Measurements from ENCODE around the gene RBM22.

The RBM22 gene

GRCh38 chr5:150651924-150652671 is 48.8 kb downstream of the RBM22 start:
- DNase-seq: no peak

GRCh38 chr5:150651382-150651781 is 49.5 kb downstream of the RBM22 start:
- no peak for DNase-seq

DNA sequence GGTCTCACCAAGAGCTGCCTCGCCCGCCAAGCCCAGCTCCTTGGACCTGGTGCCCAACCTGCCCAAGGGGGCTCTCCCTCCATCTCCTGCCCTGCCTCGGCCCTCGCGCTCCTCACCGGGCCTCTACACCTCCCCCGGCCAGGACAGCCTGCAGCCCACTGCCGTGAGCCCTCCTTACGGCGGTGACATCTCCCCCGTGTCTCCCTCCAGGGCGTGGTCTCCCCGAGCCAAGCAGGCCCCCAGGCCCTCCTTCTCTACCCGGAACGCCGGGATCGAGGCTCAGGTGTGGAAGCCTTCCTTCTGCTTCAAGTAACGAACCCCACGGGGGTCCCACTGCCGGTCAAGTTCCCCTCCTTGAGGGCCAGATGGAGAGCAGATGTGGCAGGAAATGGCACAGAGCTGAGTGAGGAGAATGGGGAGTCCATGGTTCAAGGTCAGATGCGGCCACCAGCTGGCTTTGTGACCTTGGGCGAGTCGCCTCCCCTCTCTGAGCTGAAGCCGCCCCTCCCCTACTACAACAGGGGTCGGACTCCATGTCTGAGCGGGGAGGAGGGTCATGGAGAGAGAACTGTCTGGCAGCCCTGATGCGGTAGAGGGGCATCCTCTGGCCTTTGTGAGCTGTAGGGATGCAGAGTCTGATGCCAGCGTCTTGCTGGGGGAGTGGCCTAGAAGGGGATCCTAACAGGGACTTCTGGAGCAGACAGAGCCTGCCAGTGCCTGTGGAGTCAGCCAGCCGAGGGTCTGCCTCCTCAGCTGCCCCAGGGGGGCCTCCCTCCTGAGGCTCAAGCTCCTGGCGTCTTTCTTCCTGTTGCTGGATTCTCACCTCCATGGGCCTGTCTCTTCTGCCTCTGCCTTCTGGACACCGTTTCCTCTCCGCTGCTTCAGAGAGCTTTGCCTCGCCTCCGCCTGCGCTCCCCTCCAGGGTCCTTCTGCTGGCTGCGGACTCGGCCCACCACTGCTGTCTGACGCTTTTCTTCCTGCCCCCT is 50.5 kb downstream of the RBM22 start:
- DNase-seq: no peak

- no peak for DNase-seq
These were observed 51.5 kb downstream of the RBM22 start for GRCh38 chr5:150649108-150650020.

DNA sequence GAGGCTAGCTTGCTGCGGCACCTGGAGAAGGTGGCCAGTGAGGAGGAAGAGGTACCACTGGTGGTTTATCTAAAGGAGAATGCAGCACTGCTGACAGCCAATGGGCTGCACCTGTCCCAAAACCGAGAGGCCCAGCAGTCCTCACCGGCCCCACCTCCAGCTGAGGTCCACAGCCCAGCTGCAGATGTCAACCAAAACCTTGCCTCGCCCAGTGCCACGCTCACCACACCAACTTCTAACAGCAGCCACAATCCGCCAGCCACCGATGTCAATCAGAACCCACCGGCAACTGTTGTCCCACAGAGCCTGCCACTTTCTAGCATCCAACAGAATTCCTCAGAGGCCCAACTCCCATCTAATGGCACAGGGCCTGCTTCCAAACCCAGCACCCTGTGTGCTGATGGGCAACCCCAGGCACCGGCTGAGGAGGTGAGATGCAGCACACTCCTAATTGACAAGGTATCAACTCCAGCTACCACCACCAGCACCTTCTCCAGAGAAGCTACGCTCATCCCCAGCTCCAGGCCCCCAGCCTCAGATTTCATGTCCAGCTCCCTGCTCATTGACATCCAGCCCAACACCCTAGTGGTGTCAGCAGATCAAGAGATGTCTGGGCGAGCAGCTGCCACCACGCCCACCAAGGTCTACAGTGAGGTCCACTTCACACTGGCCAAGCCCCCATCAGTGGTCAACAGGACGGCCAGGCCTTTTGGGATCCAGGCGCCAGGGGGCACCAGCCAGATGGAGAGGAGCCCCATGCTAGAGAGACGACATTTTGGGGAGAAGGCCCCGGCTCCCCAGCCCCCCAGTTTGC is 52.4 kb downstream of the RBM22 start:
- no peak for DNase-seq

- DNase-seq: no peak
These were observed 53.3 kb downstream of the RBM22 start for GRCh38 chr5:150647275-150648251.

DNA sequence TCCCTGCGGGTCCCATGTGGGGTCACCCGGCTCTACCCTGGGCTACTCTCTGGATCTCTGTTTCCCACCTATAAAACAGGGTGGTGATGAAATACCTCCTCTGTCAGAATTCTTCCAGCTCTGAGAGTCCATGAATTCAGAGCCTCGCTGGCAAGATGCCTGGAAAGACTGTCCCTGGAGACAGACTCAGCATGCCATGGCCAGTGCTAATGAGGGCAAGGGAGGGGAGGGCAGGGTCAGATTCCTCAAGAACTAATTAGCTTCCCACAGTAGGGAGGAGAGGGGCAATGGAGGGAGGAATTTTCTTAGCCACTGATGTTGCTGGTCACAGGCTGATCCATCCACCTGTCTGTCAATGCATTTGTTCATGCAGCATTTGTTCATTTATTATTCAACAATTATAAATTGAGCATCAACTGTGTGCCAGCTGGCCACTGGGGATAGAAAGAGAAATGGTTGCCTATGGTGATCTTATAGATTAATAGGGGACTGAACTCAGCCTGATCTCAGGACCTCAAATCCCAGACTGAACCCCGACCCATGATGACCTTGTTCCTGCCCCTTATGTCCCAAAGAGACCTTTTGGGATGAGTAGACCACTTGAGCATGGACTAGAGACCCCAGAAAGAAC is 55.7 kb downstream of the RBM22 start:
- DNase-seq: no peak

DNA sequence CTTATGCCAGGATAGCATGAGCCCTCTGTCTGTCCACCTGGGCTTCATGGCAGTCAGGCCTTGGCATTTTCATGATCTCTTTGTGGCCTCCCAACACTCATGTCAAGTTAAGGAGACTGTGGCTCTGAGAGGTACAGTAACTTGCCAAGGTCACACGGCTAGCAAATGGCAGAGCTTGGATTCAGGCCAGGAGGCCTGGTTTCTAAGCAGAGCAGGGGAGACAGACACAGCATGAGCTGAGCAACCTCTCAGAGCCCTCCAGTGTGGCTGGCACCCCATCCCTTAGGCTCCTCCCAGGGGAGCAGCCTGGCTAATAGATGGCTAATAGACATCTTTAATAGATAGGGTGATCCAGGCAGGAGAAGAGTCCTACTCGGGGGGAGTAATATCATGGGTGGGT is 56.3 kb downstream of the RBM22 start:
- DNase-seq: no peak

GRCh38 chr5:150644058-150644457 is 56.8 kb downstream of the RBM22 start:
- no peak for DNase-seq

DNA sequence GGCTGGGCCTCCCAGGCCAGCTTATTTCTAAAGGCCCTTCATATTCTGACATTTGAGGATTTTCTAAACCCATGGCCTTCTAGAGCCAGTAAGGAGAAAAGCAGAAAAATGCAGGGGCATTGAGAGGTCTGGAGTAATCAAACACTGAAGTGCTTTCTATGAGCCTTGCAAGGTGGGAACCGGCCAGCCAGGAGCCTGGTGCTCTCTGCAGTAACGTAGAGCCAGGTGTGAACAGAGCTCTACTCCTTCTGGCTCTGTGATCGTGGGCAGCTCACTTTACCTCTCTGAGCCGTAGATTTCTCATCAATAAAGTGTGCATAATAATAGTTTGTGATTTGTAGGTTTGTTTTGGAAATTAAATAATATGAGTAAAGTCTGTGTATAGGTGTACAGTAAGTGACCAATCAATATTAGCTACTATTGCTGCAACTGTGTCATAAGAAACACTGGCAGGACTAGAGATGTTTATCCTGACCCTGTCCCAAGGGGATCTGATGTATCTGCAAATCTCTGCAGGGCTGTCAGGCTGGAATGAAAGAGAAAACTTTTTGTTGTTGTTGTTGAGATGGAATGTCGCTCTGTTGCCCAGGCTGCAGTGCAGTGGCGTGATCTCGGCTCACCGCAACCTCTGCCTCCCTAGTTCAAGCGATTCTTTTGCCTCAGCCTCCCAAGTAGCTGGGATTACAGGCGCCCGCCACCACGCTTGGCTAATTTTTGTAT is 57.7 kb downstream of the RBM22 start:
- no peak for DNase-seq

DNA sequence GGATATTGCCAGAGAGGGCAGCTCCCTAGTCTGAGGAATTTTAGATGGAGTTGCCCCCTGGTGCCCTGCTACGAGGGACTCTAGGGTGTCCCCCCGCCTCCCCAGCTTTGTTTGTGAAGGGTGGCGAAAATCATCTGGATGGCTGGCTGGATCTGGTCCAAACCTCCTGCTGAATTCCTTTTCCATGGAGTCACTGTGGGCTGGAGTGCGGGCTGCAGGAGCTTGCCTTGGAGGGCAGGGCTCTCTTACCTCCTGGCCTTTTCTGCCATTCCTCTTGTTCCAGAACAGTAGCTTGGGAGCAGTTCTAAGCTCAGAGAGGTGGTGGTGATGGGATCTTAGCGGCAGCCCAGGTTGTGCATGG is 58.3 kb downstream of the RBM22 start:
- no peak for DNase-seq

DNA sequence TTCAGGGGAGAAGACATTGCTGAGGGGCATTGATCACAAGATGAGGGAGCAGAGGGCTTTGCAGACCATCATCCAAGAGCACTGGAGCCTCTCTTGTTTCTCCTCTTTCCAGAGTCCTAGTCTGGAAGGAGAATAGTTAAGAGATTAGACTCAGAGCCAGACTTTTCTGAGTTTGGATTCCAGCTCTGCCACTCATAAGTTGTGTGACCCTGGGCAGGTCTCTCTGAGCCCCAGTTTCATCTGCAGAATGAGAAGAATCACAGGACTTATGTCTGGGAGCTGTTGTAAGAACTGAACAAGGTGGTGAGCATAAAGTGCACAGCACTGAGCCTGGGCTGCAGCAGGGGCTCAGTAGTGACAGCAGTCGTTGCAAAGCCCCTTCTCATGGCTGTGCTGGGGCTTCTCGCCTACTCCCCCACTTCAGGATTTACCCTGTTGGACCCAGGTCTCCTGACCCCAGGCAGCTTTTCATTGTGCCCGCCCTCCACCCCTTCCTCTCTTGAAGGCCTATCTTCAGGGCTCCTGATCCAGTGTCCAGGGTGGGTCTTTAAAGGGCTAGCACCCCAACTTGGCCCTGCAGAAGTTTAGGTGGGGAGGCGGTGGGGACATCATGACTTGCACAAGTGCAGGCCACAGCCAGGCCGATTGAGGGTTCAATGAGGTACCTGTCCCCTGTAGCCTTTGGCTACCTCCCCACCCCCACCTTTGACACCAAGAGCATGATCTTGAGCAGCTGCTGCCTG is 58.9 kb downstream of the RBM22 start:
- no peak for DNase-seq

DNA sequence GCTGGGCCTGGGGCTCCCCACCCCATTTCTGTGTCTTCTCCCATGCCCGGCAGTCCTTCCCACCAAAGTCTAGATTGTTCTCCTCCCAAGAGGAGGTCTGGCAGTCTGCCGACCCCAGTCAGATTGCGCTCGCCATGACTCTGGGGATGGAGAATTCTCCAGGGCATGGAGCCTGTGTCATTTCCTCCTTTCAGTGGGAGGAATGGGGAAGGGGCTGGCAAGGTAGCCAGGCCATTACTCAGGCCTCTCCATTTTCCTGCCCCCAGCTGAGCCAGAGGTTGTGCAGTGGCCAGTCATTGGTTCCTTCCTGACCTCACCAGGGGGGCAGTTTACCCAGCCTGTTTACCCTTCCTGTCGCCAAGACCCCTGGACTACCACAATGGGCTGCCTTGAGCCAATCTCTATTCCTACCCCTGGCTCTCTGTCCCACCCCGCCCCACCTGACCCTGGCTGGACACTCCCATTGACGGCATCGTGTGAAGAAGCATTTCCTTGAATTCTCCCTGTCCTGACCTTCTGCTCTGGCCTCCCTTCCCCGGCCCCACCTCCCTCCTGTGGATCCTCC is 59.8 kb downstream of the RBM22 start:
- DNase-seq: no peak

All from CD4-positive, alpha-beta T cell treated with Interleukin-4 for 1 hour (primary cell).